A549 (cell line): Measurements from ENCODE around the gene GARS1.

ENCODE experiments used
- CBX8 ChIP-seq: fragments of 200-600 bp; sonication (generic); IDR thresholded peaks from 2 replicates; pipeline ENCODE4 v1.6.1; 2016
- CHD4 ChIP-seq: fragments of 200-600 bp; sonication (generic); IDR thresholded peaks from 2 replicates; pipeline ENCODE4 v1.6.1; 2016; ENCODE audit warnings: antibody characterized with exemption, mild to moderate bottlenecking, borderline replicate concordance
- GATA3 ChIP-seq: IDR thresholded peaks from 2 replicates; pipeline ENCODE4 v1.6.1; 2012; ENCODE audit warnings: borderline replicate concordance
- MAFK ChIP-seq: fragments of 450-650 bp; IDR thresholded peaks from 2 replicates; pipeline ENCODE4 v1.6.1; 2014; ENCODE audit not compliant: partially characterized antibody
- MAZ ChIP-seq: fragments of 150-350 bp; IDR thresholded peaks from 2 replicates; pipeline ENCODE4 v1.6.1; 2014; ENCODE audit warnings: antibody characterized with exemption, low read depth, low read length, borderline replicate concordance
- MYC ChIP-seq: IDR thresholded peaks from 2 replicates; pipeline ENCODE4 v1.6.1; 2012; ENCODE audit warnings: mild to moderate bottlenecking, inconsistent platforms, low read length, improper control_type of control experiment, borderline replicate concordance
- PHF8 ChIP-seq: fragments of 200-600 bp; sonication (generic); IDR thresholded peaks from 2 replicates; pipeline ENCODE4 v1.6.1; 2016; ENCODE audit warnings: low read depth, mild to moderate bottlenecking, antibody characterized with exemption, moderate library complexity, borderline replicate concordance
- POLR2A ChIP-seq: IDR thresholded peaks from 2 replicates; pipeline ENCODE4 v1.6.1; 2012; ENCODE audit warnings: mild to moderate bottlenecking, low read length
- RCOR1 ChIP-seq: fragments of 150-350 bp; IDR thresholded peaks from 2 replicates; pipeline ENCODE4 v1.6.1; 2014; ENCODE audit warnings: antibody characterized with exemption, low read length, low read depth
- RNF2 ChIP-seq: fragments of 200-600 bp; sonication (generic); IDR thresholded peaks from 2 replicates; pipeline ENCODE4 v1.6.1; 2016; ENCODE audit warnings: low read depth, mild to moderate bottlenecking, antibody characterized with exemption, moderate library complexity, borderline replicate concordance
- TF ChIP-seq, protein P1 (sequence below): fragments of 250-450 bp; sonication (Bioruptor Pico); IDR thresholded peaks from 2 replicates; pipeline ENCODE4 v1.5.0; 2021; ENCODE audit warnings: mild to moderate bottlenecking, moderate library complexity, borderline replicate concordance
- TF ChIP-seq, protein P2 (sequence below): IDR thresholded peaks from 2 replicates; pipeline ENCODE4 v1.6.1; 2012
- TF ChIP-seq, protein P3 (sequence below): fragments of >200 bp; sonication (Bioruptor Twin); formaldehyde crosslinking; IDR thresholded peaks from 3 replicates; pipeline ENCODE4 v1.5.1; 2016
- TF ChIP-seq, protein P4 (sequence below): fragments of 150-350 bp; IDR thresholded peaks from 2 replicates; pipeline ENCODE4 v1.6.1; 2014; ENCODE audit warnings: low read depth, mild to moderate bottlenecking, low read length

DNA sequence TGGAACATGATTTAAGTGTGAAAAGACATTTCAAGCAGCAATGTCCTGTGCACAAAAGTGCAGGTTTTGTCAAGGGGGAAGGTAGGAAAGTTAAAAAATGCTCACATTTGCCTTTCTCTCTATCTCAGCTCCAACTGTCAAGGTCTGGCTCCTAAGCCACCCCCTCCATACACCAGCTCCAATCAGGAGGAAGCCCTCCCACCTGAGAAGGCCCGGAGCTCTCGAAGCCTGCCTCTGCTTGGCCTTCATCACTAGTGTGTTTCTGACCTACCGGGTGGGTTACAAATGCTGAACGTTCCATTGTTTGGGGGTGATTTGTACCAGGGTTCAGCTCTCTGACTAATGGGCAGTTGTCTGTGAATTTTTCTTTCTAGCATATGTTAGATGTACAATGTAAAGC is 73.4 kb downstream of the GARS1 start:
- TF ChIP-seq, protein P1, sequence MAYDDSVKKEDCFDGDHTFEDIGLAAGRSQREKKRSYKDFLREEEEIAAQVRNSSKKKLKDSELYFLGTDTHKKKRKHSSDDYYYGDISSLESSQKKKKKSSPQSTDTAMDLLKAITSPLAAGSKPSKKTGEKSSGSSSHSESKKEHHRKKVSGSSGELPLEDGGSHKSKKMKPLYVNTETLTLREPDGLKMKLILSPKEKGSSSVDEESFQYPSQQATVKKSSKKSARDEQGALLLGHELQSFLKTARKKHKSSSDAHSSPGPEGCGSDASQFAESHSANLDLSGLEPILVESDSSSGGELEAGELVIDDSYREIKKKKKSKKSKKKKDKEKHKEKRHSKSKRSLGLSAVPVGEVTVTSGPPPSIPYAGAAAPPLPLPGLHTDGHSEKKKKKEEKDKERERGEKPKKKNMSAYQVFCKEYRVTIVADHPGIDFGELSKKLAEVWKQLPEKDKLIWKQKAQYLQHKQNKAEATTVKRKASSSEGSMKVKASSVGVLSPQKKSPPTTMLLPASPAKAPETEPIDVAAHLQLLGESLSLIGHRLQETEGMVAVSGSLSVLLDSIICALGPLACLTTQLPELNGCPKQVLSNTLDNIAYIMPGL: no peak
- TF ChIP-seq RNF2 (no peak), MAZ (no peak), POLR2A (no peak), MYC (no peak), MAFK (no peak), CHD4 (no peak), PHF8 (no peak), RCOR1 (no peak), CBX8 (no peak), GATA3 (no peak)
- TF ChIP-seq, protein P2, sequence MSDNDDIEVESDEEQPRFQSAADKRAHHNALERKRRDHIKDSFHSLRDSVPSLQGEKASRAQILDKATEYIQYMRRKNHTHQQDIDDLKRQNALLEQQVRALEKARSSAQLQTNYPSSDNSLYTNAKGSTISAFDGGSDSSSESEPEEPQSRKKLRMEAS: no peak
- TF ChIP-seq, protein P3, sequence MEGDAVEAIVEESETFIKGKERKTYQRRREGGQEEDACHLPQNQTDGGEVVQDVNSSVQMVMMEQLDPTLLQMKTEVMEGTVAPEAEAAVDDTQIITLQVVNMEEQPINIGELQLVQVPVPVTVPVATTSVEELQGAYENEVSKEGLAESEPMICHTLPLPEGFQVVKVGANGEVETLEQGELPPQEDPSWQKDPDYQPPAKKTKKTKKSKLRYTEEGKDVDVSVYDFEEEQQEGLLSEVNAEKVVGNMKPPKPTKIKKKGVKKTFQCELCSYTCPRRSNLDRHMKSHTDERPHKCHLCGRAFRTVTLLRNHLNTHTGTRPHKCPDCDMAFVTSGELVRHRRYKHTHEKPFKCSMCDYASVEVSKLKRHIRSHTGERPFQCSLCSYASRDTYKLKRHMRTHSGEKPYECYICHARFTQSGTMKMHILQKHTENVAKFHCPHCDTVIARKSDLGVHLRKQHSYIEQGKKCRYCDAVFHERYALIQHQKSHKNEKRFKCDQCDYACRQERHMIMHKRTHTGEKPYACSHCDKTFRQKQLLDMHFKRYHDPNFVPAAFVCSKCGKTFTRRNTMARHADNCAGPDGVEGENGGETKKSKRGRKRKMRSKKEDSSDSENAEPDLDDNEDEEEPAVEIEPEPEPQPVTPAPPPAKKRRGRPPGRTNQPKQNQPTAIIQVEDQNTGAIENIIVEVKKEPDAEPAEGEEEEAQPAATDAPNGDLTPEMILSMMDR: no peak
- TF ChIP-seq, protein P4, sequence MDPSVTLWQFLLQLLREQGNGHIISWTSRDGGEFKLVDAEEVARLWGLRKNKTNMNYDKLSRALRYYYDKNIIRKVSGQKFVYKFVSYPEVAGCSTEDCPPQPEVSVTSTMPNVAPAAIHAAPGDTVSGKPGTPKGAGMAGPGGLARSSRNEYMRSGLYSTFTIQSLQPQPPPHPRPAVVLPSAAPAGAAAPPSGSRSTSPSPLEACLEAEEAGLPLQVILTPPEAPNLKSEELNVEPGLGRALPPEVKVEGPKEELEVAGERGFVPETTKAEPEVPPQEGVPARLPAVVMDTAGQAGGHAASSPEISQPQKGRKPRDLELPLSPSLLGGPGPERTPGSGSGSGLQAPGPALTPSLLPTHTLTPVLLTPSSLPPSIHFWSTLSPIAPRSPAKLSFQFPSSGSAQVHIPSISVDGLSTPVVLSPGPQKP: no peak
